Mesenchymal stem cell (in vitro differentiated cells and primary cell): Measurements from ENCODE around the gene LDB1.
A peak's percentile ranks its signal among the peaks of the same experiment; 100 is the strongest.

Source experiments
- DNase-seq: peaks from one replicate; pipeline ENCODE4 v3.0.0-alpha.2; 2013
- H2AFZ ChIP-seq: one replicate; pipeline ENCODE4 v1.6.1; 2013; ENCODE audit warnings: low read depth, mild to moderate bottlenecking, control low read depth, inconsistent platforms, low read length, moderate library complexity
- H2AK5ac ChIP-seq: 2 replicates; pipeline ENCODE4 v1.6.1; 2013; ENCODE audit warnings: low read length, moderate library complexity, mild to moderate bottlenecking, inconsistent platforms; ENCODE audit not compliant: severe bottlenecking
- H2BK120ac ChIP-seq: one replicate; pipeline ENCODE4 v1.6.1; 2013; ENCODE audit warnings: low read depth, mild to moderate bottlenecking, inconsistent platforms, low read length, moderate library complexity
- H2BK12ac ChIP-seq, 2 experiments: one replicate each; pipeline ENCODE4 v1.6.1; 2013; ENCODE audit warnings: inconsistent platforms in 2 of 2, low read length in 2 of 2, mild to moderate bottlenecking in 2 of 2, moderate library complexity in 2 of 2, control low read depth in 1 of 2
- H2BK15ac ChIP-seq: one replicate; pipeline ENCODE4 v1.6.1; 2013; ENCODE audit warnings: mild to moderate bottlenecking, low read depth, inconsistent platforms; ENCODE audit not compliant: poor library complexity, severe bottlenecking
- H2BK5ac ChIP-seq: 2 replicates; pipeline ENCODE4 v1.6.1; 2013; ENCODE audit warnings: low read depth, mild to moderate bottlenecking, low read length, control low read depth, inconsistent platforms; ENCODE audit not compliant: poor library complexity, severe bottlenecking
- H3K14ac ChIP-seq, 2 experiments: one replicate each; pipeline ENCODE4 v1.6.1; 2013; ENCODE audit warnings: inconsistent platforms in 2 of 2, low read length in 2 of 2, control low read depth in 1 of 2, mild to moderate bottlenecking in 1 of 2, moderate library complexity in 1 of 2
- H3K18ac ChIP-seq, 2 experiments: one replicate each; pipeline ENCODE4 v1.6.1; 2013; ENCODE audit warnings: inconsistent platforms in 2 of 2, low read length in 2 of 2, control low read depth in 1 of 2, low read depth in 1 of 2, mild to moderate bottlenecking in 1 of 2
- H3K23ac ChIP-seq, 2 experiments: one replicate each; pipeline ENCODE4 v1.6.1; 2013; ENCODE audit warnings: inconsistent platforms in 2 of 2, low read length in 2 of 2, mild to moderate bottlenecking in 2 of 2, moderate library complexity in 2 of 2, control low read depth in 1 of 2
- H3K27ac ChIP-seq: 2 replicates; pipeline ENCODE4 v1.5.1; 2013; ENCODE audit warnings: mild to moderate bottlenecking, moderate library complexity, low read length, control low read depth, inconsistent platforms; ENCODE audit not compliant: poor library complexity, severe bottlenecking
- H3K27me3 ChIP-seq, 2 experiments: 2 replicates each; pipeline versions ENCODE4 v1.6.1 to v1.7.0; 2013; ENCODE audit warnings: low read length in 2 of 2, mild to moderate bottlenecking in 2 of 2, moderate library complexity in 2 of 2, control low read depth in 1 of 2, inconsistent platforms in 1 of 2; ENCODE audit not compliant: control insufficient read depth in 1 of 2, insufficient read depth in 1 of 2
- H3K36me3 ChIP-seq, 2 experiments: 2 replicates each; pipeline versions ENCODE4 v1.6.1 to v1.7.0; 2013; ENCODE audit warnings: low read length in 2 of 2, control low read depth in 1 of 2, inconsistent platforms in 1 of 2, low read depth in 1 of 2, mild to moderate bottlenecking in 1 of 2; ENCODE audit not compliant: insufficient read depth in 2 of 2, control insufficient read depth in 1 of 2
- H3K4ac ChIP-seq, 2 experiments: one replicate each; pipeline ENCODE4 v1.6.1; 2013; ENCODE audit warnings: inconsistent platforms in 2 of 2, low read length in 2 of 2, mild to moderate bottlenecking in 2 of 2, moderate library complexity in 2 of 2, control low read depth in 1 of 2, low read depth in 1 of 2
- H3K4me1 ChIP-seq: 2 replicates; pipeline ENCODE4 v1.6.1; 2013; ENCODE audit warnings: low read depth, low read length, control low read depth; ENCODE audit not compliant: control insufficient read depth, insufficient read depth
- H3K4me2 ChIP-seq: 2 replicates; pipeline ENCODE4 v1.6.1; 2013; ENCODE audit warnings: low read length, mild to moderate bottlenecking, inconsistent platforms; ENCODE audit not compliant: poor library complexity, severe bottlenecking
- H3K4me3 ChIP-seq, 2 experiments: 2 replicates each; pipeline versions ENCODE4 v1.5.1 to v1.7.0; 2013; ENCODE audit warnings: low read length in 2 of 2, mild to moderate bottlenecking in 2 of 2, control low read depth in 1 of 2, low read depth in 1 of 2; ENCODE audit not compliant: insufficient read depth in 1 of 2
- H3K79me1 ChIP-seq: replicated peaks from 2 replicates; pipeline ENCODE4 v1.6.1; 2013; ENCODE audit warnings: mild to moderate bottlenecking, control low read depth, low read length, inconsistent platforms; ENCODE audit not compliant: poor library complexity, severe bottlenecking
- H3K9ac ChIP-seq: 2 replicates; pipeline ENCODE4 v1.7.0; 2013; ENCODE audit warnings: mild to moderate bottlenecking, low read length, moderate library complexity
- H3K9me3 ChIP-seq: 2 replicates; pipeline ENCODE4 v1.7.0; 2013; ENCODE audit warnings: mild to moderate bottlenecking, low read length; ENCODE audit not compliant: control insufficient read depth
- H4K8ac ChIP-seq: one replicate; pipeline ENCODE4 v1.6.1; 2013; ENCODE audit warnings: inconsistent platforms, mild to moderate bottlenecking, low read length, moderate library complexity
- H4K91ac ChIP-seq: one replicate; pipeline ENCODE4 v1.6.1; 2013; ENCODE audit warnings: mild to moderate bottlenecking, low read length, inconsistent platforms
- WGBS: methylation state at CpG from one replicate; pipeline ENCODE4 v1.1.7; 2013; ENCODE audit warnings: mixed read lengths; 5-methylcytosine and 5-hydroxymethylcytosine counted together

The LDB1 gene

GRCh38 chr10:102133373-102134195, 13.4 kb upstream of the LDB1 start:
- WGBS, result under 1% methylated on average over 39 of the region's 48 CpGs
- H2BK120ac ChIP-seq, result peak overlapping the region; percentile 89

GRCh38 chr10:102132563-102133372, 12.6 kb upstream of the LDB1 start, which contains the start of gene PPRC1:
PPRC1 (plus strand) TSS chr10:102133040; CDS start chr10:102133069, 29 bp downstream.
- peak within 1 kb of the TSS; percentile 97 for H2BK5ac ChIP-seq
- WGBS, result under 1% methylated on average over 63 of the region's 64 CpGs
- peak within 1 kb of the TSS; percentile 62 for H3K4me2 ChIP-seq
- peak within 1 kb of the TSS; percentile 89 for H2BK120ac ChIP-seq
- peak within 1 kb of the TSS; percentile 42 for H2AK5ac ChIP-seq
- peak within 1 kb of the TSS; percentile 97 for H3K9ac ChIP-seq
- H3K9me3 ChIP-seq, result no peaks in the 10 kb centered on the region
- no peaks in the 10 kb centered on the region for H3K79me1 ChIP-seq
- peak within 1 kb of the TSS; percentile 59 to 80 for H2BK12ac ChIP-seq
- H3K14ac ChIP-seq, result peak within 1 kb of the TSS in 1 of 2 experiments; percentile 99
- H3K27ac ChIP-seq, result peak within 1 kb of the TSS; percentile 89
- H2BK15ac ChIP-seq, result peak within 1 kb of the TSS; percentile 97
- peak within 1 kb of the TSS; percentile 95 for H4K91ac ChIP-seq
- peak within 1 kb of the TSS; percentile 76 for H2AFZ ChIP-seq
- H3K36me3 ChIP-seq, result peaks cover 3% of the 10 kb centered on the region in 2 experiments
- H3K23ac ChIP-seq, result peak within 1 kb of the TSS in 1 of 2 experiments; percentile 79
- peaks cover 13% of the 10 kb centered on the region for H3K4me1 ChIP-seq
- H3K18ac ChIP-seq, result peak within 1 kb of the TSS; percentile 98 to 99
- peak within 1 kb of the TSS; percentile 96 to 99 for H3K4ac ChIP-seq
- H4K8ac ChIP-seq, result peak within 1 kb of the TSS; percentile 95
- DNase-seq, result peak; percentile 100
- H3K4me3 ChIP-seq, result peak within 1 kb of the TSS; percentile 96 to 98
- no peaks in the 10 kb centered on the region for H3K27me3 ChIP-seq

More at GRCh38 chr10:102133373-102134195, 13.4 kb upstream of the LDB1 start:
- Histone ChIP-seq H3K9ac (peak overlapping the region; percentile 97), H2BK5ac (peak overlapping the region; percentile 97), H2AK5ac (peak overlapping the region; percentile 42), H2BK12ac (peak overlapping the region; percentile 59 to 80), H3K9me3 (no peaks in the 10 kb centered on the region), H3K4ac (peak overlapping the region; percentile 96 to 99), H4K91ac (peak overlapping the region; percentile 95), H2AFZ (peak overlapping the region; percentile 75), H3K23ac (peak overlapping the region in 1 of 2 experiments; percentile 79), H3K14ac (peak overlapping the region in 1 of 2 experiments; percentile 99), H3K27me3 (no peaks in the 10 kb centered on the region), H3K36me3 (peaks cover 9 to 11% of the 10 kb centered on the region in 2 experiments), H4K8ac (peak overlapping the region; percentile 95), H3K4me2 (peak overlapping the region; percentile 51), H3K4me1 (peaks cover 12% of the 10 kb centered on the region), H3K79me1 (peaks cover 2% of the 10 kb centered on the region), H3K4me3 (peak overlapping the region; percentile 96 to 98), H2BK15ac (peak overlapping the region; percentile 97), H3K27ac (peak overlapping the region; percentile 89), H3K18ac (peak overlapping the region; percentile 98 to 99)
- DNase-seq, result peak; percentile 85

- Histone ChIP-seq H3K36me3 (no peaks in the 10 kb centered on the region), H3K4me1 (peaks cover 15% of the 10 kb centered on the region), H3K18ac (no peak overlapping the region), H2BK120ac (no peak overlapping the region), H2BK12ac (peak overlapping the region in 1 of 2 experiments; percentile 37), H2BK15ac (no peak overlapping the region), H2AFZ (no peak overlapping the region), H3K4me3 (peak overlapping the region in 1 of 2 experiments; percentile 98), H3K9ac (peak overlapping the region; percentile 97), H3K23ac (no peak overlapping the region), H3K79me1 (no peaks in the 10 kb centered on the region), H2AK5ac (no peak overlapping the region), H3K27ac (no peak overlapping the region), H3K14ac (no peak overlapping the region), H3K27me3 (no peaks in the 10 kb centered on the region), H3K9me3 (no peaks in the 10 kb centered on the region), H4K91ac (no peak overlapping the region), H4K8ac (peak overlapping the region; percentile 47), H3K4ac (peak overlapping the region in 1 of 2 experiments; percentile 69), H2BK5ac (no peak overlapping the region), H3K4me2 (peak overlapping the region; percentile 62)
- WGBS, result 40% methylated on average over 8 of the region's 8 CpGs
- no peak for DNase-seq
Measured at GRCh38 chr10:102132193-102132562, 12.0 kb upstream of the LDB1 start.
